Nephron (organoid): Measurements from ENCODE around the gene PRIMA1.
"Not testable (repeated sequence)": the region's sequence is repeated elsewhere in the genome, so short reads cannot be mapped to it uniquely, and the experiment has no call there.

ENCODE experiments used
- H3K27ac Mint-ChIP-seq, 3 experiments: 2 replicates each; pipeline ENCODE4 v1.8.0; 2020; ENCODE audit warnings: mixed read lengths in 3 of 3, mild to moderate bottlenecking in 2 of 3, moderate library complexity in 1 of 3
- H3K27me3 Mint-ChIP-seq: 2 replicates; pipeline ENCODE4 v1.8.0; 2021; ENCODE audit warnings: low read depth, mild to moderate bottlenecking, moderate library complexity, mixed read lengths
- H3K36me3 Mint-ChIP-seq: 2 replicates; pipeline ENCODE4 v1.8.0; 2020; ENCODE audit warnings: low read depth, mixed read lengths
- H3K4me1 Mint-ChIP-seq: 2 replicates; pipeline ENCODE4 v1.8.0; 2020; ENCODE audit warnings: mixed read lengths
- H3K4me3 Mint-ChIP-seq, 3 experiments: 2 replicates each; pipeline ENCODE4 v1.8.0; 2020; ENCODE audit warnings: mild to moderate bottlenecking in 3 of 3, mixed read lengths in 3 of 3, moderate library complexity in 2 of 3
- H3K9me3 Mint-ChIP-seq: 2 replicates; pipeline ENCODE4 v1.8.0; 2020; ENCODE audit warnings: mixed read lengths
- TF ChIP-seq, protein P1 (sequence below), 3 experiments: fragments of 200-600 bp; sonication (generic); IDR thresholded peaks; one replicate each; pipeline ENCODE4 v1.5.0; 2021; ENCODE audit warnings: antibody characterized with exemption in 3 of 3; ENCODE audit not compliant: unreplicated experiment in 3 of 3

The PRIMA1 gene

DNA sequence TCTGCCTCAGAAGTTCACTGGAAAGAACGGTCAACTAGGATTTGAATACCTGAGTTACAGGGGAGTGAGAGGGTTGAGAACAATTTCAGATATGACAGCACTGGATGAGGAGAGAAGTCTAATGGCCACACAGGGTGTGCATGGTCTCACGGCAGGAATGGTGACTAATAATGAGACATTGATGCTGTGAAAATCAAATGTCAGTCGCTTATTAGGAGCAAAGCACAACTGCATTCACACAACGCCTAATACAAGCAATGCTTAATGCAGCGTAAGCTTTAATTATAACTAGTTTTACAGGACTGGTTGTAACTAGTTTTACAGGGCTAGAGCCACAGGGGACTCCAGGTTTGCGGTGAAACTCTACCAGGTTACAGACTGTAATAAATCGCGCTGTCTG, 23.4 kb upstream of the PRIMA1 start:
- H3K4me3 Mint-ChIP-seq: no peak overlapping the region
- no peaks in the 10 kb centered on the region for H3K4me1 Mint-ChIP-seq
- no peak overlapping the region for H3K27ac Mint-ChIP-seq
- TF ChIP-seq, protein P1, sequence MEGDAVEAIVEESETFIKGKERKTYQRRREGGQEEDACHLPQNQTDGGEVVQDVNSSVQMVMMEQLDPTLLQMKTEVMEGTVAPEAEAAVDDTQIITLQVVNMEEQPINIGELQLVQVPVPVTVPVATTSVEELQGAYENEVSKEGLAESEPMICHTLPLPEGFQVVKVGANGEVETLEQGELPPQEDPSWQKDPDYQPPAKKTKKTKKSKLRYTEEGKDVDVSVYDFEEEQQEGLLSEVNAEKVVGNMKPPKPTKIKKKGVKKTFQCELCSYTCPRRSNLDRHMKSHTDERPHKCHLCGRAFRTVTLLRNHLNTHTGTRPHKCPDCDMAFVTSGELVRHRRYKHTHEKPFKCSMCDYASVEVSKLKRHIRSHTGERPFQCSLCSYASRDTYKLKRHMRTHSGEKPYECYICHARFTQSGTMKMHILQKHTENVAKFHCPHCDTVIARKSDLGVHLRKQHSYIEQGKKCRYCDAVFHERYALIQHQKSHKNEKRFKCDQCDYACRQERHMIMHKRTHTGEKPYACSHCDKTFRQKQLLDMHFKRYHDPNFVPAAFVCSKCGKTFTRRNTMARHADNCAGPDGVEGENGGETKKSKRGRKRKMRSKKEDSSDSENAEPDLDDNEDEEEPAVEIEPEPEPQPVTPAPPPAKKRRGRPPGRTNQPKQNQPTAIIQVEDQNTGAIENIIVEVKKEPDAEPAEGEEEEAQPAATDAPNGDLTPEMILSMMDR (IDR thresholded peaks at IDR 0.05; ENCODE audit: unreplicated experiment in 3 of 3): no peak
- H3K36me3 Mint-ChIP-seq: no peaks in the 10 kb centered on the region
- H3K9me3 Mint-ChIP-seq: peaks cover 58% of the 10 kb centered on the region
- peaks cover 14% of the 10 kb centered on the region for H3K27me3 Mint-ChIP-seq

DNA sequence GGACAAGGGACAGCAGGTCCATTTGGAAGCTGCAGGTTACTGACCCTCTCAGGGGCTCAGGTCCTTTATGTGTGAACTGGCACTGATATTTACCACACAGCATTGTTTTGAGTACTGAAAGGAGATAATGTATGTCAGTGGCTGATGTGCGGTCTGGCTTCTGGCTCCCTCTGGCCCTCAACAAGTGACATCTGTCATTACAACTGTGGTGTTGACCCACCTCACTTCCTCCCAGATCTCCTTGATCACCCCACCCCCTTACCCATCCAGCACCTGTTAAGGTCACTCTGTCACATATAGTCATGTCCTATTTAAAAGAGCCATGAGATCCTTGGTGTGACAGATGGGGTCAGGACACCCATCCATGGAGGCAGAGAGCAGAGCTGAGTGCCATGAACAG, 22.7 kb upstream of the PRIMA1 start:
- Mint-ChIP-seq H3K9me3 (peaks cover 54% of the 10 kb centered on the region), H3K36me3 (no peaks in the 10 kb centered on the region), H3K4me1 (no peaks in the 10 kb centered on the region), H3K4me3 (no peak overlapping the region), H3K27ac (no peak overlapping the region), H3K27me3 (peaks cover 12% of the 10 kb centered on the region)
- TF ChIP-seq, protein P1 (IDR thresholded peaks at IDR 0.05; ENCODE audit: unreplicated experiment in 3 of 3): no peak

DNA sequence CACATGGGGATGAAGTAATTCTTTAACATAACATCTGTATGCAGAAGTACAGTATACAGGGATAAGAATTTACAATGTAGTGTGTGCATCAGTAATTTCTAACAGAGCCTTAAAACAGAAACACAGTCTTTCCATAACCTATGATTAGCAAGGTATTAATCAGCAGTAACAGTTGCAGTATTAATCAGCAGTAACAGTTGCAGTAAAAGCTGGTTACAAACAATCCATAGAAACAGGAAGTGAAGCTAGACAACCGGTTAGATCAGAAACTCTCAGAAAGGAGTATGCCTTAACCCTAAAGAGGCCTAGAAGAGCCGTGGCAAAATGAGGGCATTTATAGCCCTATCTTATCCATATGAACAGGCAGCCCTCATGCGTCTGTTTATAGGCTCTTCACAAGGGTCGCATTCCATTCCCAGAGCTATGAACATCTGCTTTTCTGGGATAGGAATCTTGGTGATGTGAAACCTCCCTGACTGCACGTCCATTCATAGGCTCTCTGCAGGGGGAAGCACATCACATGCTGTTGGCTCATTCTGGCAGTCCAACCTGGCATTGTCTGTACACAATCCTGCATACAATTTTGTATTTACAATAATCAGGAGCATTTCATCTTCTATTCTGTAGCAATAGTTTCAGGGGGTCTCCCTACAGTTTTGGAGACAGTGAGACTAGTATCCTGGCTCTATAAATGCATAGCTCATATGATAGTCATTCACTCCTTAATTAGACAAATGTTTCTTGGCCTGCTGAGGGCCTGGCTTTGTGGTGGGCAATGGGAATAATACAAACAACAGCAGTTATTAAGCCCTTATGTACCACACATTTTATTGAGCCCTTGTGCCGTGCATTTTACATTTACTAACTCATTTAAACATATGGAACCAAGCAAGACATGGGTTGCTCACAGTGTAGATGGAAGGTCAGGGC, 21.5 kb upstream of the PRIMA1 start:
- Mint-ChIP-seq H3K27me3 (peaks cover 17% of the 10 kb centered on the region), H3K9me3 (peaks cover 47% of the 10 kb centered on the region)
- H3K27ac Mint-ChIP-seq, H3K4me1 Mint-ChIP-seq, H3K36me3 Mint-ChIP-seq, H3K4me3 Mint-ChIP-seq: not testable (repeated sequence)

DNA sequence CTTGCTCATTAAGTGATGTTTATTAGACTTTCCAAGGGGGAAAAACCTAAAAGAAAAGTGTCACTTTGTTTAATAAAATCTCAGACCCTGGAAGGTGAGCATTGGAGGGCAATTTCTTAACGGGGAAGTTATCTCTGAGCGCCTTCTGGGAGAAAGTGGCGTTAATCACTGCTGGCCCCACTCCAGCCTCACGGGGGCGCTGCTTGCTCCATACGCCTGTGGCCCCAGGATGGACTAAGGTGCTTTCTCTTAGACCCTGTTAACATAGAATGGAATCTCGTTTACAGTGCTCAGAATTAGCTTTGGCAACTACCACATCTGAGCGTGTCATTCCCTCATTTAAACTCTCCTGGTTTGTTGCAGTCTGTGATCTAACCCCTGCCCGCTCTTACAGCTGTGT, 16.4 kb upstream of the PRIMA1 start:
- Mint-ChIP-seq H3K9me3 (peaks cover 20% of the 10 kb centered on the region), H3K36me3 (no peaks in the 10 kb centered on the region), H3K27me3 (peaks cover 7% of the 10 kb centered on the region), H3K4me1 (peaks cover 29% of the 10 kb centered on the region), H3K4me3 (no peak overlapping the region), H3K27ac (no peak overlapping the region)
- TF ChIP-seq, protein P1 (IDR thresholded peaks at IDR 0.05; ENCODE audit: unreplicated experiment in 3 of 3): no peak

DNA sequence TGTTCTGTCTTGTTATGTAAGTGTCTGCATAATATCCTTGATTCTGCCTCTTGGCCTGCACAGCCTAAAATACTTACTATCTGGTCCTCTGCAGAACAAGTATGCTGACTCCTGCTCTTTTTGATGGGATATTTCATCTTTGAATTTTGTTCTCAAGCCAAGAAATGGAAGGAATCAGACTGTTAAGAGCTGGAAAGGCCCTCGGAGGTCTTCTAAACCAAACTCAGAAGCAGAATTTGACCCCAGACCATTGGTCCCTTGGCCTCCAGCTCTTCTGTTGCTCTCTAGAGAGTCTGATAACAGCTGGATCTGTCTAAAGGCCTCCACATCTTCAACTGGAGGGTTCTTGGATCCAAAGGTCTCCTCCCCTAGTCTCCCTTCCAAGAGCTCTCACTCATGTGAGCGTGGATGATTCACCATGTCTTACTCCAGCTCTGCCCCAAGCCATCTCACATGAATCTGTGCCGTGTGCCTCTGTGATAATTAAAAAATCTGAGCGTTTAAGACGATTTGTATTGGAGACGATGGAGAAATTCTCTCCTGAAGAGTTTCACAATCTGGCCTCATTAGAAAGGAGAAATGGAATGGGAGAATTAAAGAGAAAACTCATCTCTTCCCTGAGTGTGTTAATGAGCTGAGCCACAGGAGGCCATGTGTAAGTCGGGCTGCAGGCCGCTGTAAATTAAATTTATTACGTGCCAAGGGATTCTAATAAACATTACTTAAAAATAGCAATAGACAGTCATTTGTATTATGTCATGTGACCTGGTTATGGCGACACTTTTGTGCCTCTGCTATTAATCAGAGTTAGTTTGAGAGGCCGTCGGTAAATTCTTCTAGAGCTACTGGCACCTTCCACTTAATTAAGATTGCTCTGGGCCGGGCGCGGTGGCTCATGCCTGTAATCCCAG, 15.4 kb upstream of the PRIMA1 start:
- TF ChIP-seq, protein P1 (IDR thresholded peaks at IDR 0.05; ENCODE audit: unreplicated experiment in 3 of 3): no peak
- H3K4me1 Mint-ChIP-seq: peaks cover 38% of the 10 kb centered on the region
- peaks cover 13% of the 10 kb centered on the region for H3K27me3 Mint-ChIP-seq
- no peaks in the 10 kb centered on the region for H3K36me3 Mint-ChIP-seq
- H3K9me3 Mint-ChIP-seq: peaks cover 11% of the 10 kb centered on the region
- no peak overlapping the region for H3K4me3 Mint-ChIP-seq
- peak overlapping the region in 2 of 3 experiments; percentile 16 to 52 for H3K27ac Mint-ChIP-seq
